ENCODE data around the gene ACBD4. TPM values are rescaled to one million over a fixed set of nuclear protein-coding genes. Genes with fewer than 3 reads are reported as not detected.
A peak's percentile ranks its signal among the peaks of the same experiment; 100 is the strongest.

The ACBD4 gene
- total and polyA plus RNA-seq, 7 experiments from 2014 or later = 12.3 to 59.5 (median 19.8) TPM

GRCh38 chr17:45161288-45162024, 26.0 kb downstream of the ACBD4 start, which contains the start of gene HEXIM2:
TSS of gene HEXIM2 (plus strand) at chr17:45161875. CDS start at chr17:45162794, 919 bp downstream.
- intact Hi-C loops (cut with micrococcal nuclease) = loop anchor here (1.0 to 10.0 kb wide), 12 partner anchors 11 to 1679 kb away; partner anchors contain the start of genes DCAKD (in 2 of the 2), HEXIM1 (in 2 of the 2), MAP3K14 (in 2 of the 2) and NMT1 (in 2 of the 2)
- no peaks in the 10 kb centered on the region for H3K9me3 ChIP-seq (ENCODE audit: control insufficient read depth in 2 of 3, low read length in 3 of 3)
- peak within 1 kb of the TSS; percentile 88 to 100 (median 96) for H3K4me3 Mint-ChIP-seq
- ATAC-seq (peak; percentile 93), DNase-seq (peak; percentile 89 to 100 (median 99))
- ChIA-PET CTCF (interaction anchor here (0.9 to 5.0 kb wide), 10 partner anchors 9 to 386 kb away, joined by 3 to 55 read pairs (median 5); partner anchors contain the start of genes ACBD4 and HEXIM1), POLR2A (interaction anchor here (0.6 to 9.7 kb wide), 27 partner anchors 10 to 962 kb away, joined by 3 to 516 read pairs (median 4); partner anchors contain the start of genes ACBD4, ATXN7L3, HEXIM1 and MAP3K14)
- H3K27ac ChIP-seq (ENCODE audit: low read depth, low read length) = peak within 1 kb of the TSS; percentile 98
- H3K4me3 ChIP-seq (ENCODE audit: low read length) = peak within 1 kb of the TSS; percentile 95
- peaks cover 15 to 27% of the 10 kb centered on the region in 2 donors for H3K4me1 ChIP-seq (ENCODE audit: control insufficient read depth in 2 of 2, insufficient read depth in 2 of 2, low read length in 2 of 2)
- no peaks in the 10 kb centered on the region for H3K27me3 Mint-ChIP-seq
- H3K27me3 ChIP-seq (ENCODE audit: control insufficient read depth in 2 of 2, insufficient read depth in 2 of 2, low read length in 2 of 2) = no peaks in the 10 kb centered on the region
- H3K9me3 Mint-ChIP-seq = no peaks in the 10 kb centered on the region
- H3K4me1 Mint-ChIP-seq = peaks cover 29 to 45% (median 41%) of the 10 kb centered on the region in 7 donors
- peaks cover 0 to 9% (median 0%) of the 10 kb centered on the region in 3 experiments for H3K36me3 ChIP-seq (ENCODE audit: control insufficient read depth in 2 of 3, insufficient read depth in 3 of 3, low read length in 3 of 3)
- peak within 1 kb of the TSS; percentile 97 to 100 (median 98) for H3K27ac Mint-ChIP-seq
- H3K36me3 Mint-ChIP-seq = peaks cover 0 to 15% (median 6%) of the 10 kb centered on the region in 5 donors

GRCh38 chr17:45162025-45162687, 26.7 kb downstream of the ACBD4 start:
- intact Hi-C loops (cut with micrococcal nuclease) = loop anchor here (5.0 to 10.0 kb wide), 2 partner anchors 837 to 1680 kb away; partner anchors contain the start of genes DHX8 (in 1 of the 2) and SLC25A39 (in 1 of the 2)
- Mint-ChIP-seq H3K4me3 (peak overlapping the region; percentile 88 to 100 (median 96)), H3K4me1 (peaks cover 29 to 44% (median 36%) of the 10 kb centered on the region in 7 donors), H3K36me3 (peaks cover 0 to 16% (median 6%) of the 10 kb centered on the region in 5 donors), H3K27me3 (no peaks in the 10 kb centered on the region), H3K9me3 (no peaks in the 10 kb centered on the region), H3K27ac (peak overlapping the region; percentile 36 to 99 (median 97))
- POLR2A ChIA-PET = interaction anchor here (0.7 to 9.7 kb wide), 22 partner anchors 10 to 963 kb away, joined by 3 to 516 read pairs (median 5); partner anchors contain the start of genes ACBD4, ATXN7L3, FMNL1 and HEXIM1
- no peak for ATAC-seq
- Histone ChIP-seq H3K4me1 (ENCODE audit: control insufficient read depth in 2 of 2, insufficient read depth in 2 of 2, low read length in 2 of 2) (peaks cover 15 to 27% of the 10 kb centered on the region in 2 donors), H3K27me3 (ENCODE audit: control insufficient read depth in 2 of 2, insufficient read depth in 2 of 2, low read length in 2 of 2) (no peaks in the 10 kb centered on the region), H3K36me3 (ENCODE audit: control insufficient read depth in 2 of 3, insufficient read depth in 3 of 3, low read length in 3 of 3) (peaks cover 0 to 9% (median 0%) of the 10 kb centered on the region in 3 experiments), H3K27ac (ENCODE audit: low read depth, low read length) (peak overlapping the region; percentile 37), H3K4me3 (ENCODE audit: low read length) (peak overlapping the region; percentile 70), H3K9me3 (ENCODE audit: control insufficient read depth in 2 of 3, low read length in 3 of 3) (no peaks in the 10 kb centered on the region)
- DNase-seq = no peak
- CTCF ChIA-PET = interaction anchor here (1.2 to 5.0 kb wide), 5 partner anchors 8 to 35 kb away, joined by 3 to 55 read pairs (median 12); partner anchors contain the start of genes ACBD4 and HEXIM1

- Mint-ChIP-seq H3K4me1 (peaks cover 11 to 25% (median 15%) of the 10 kb centered on the region in 7 donors), H3K4me3 (no peak overlapping the region), H3K27ac (no peak overlapping the region), H3K36me3 (peaks cover 0 to 5% (median 0%) of the 10 kb centered on the region in 5 donors), H3K27me3 (no peaks in the 10 kb centered on the region), H3K9me3 (no peaks in the 10 kb centered on the region)
- ChIA-PET CTCF (interaction anchor here (0.7 to 1.3 kb wide), 2 partner anchors 33 to 83 kb away, joined by 3 to 4 read pairs; no protein-coding TSS in a partner anchor), POLR2A (interaction anchor here (0.7 to 9.7 kb wide), 4 partner anchors 7 to 115 kb away, joined by 3 to 516 read pairs (median 38); partner anchors contain the start of gene HEXIM1)
- DNase-seq (no peak), ATAC-seq (no peak)
- peaks cover 11 to 13% of the 10 kb centered on the region in 2 donors for H3K4me1 ChIP-seq (ENCODE audit: control insufficient read depth in 2 of 2, insufficient read depth in 2 of 2, low read length in 2 of 2)
- no peaks in the 10 kb centered on the region for H3K9me3 ChIP-seq (ENCODE audit: control insufficient read depth in 2 of 3, low read length in 3 of 3)
- H3K4me3 ChIP-seq (ENCODE audit: low read length) = no peak overlapping the region
- no peak overlapping the region for H3K27ac ChIP-seq (ENCODE audit: low read depth, low read length)
- peaks cover 0 to 9% (median 0%) of the 10 kb centered on the region in 3 experiments for H3K36me3 ChIP-seq (ENCODE audit: control insufficient read depth in 2 of 3, insufficient read depth in 3 of 3, low read length in 3 of 3)
- H3K27me3 ChIP-seq (ENCODE audit: control insufficient read depth in 2 of 2, insufficient read depth in 2 of 2, low read length in 2 of 2) = no peaks in the 10 kb centered on the region
- intact Hi-C loops (cut with micrococcal nuclease) = loop anchor here (5.0 to 10.0 kb wide), 2 partner anchors 840 to 1683 kb away; partner anchors contain the start of genes DHX8 (in 1 of the 2) and SLC25A39 (in 1 of the 2)
Observed at GRCh38 chr17:45164734-45165269, 29.3 kb downstream of the ACBD4 start.

GRCh38 chr17:45168991-45169752, 33.7 kb downstream of the ACBD4 start:
- POLR2A ChIA-PET = interaction anchor here (0.9 to 1.1 kb wide), 2 partner anchors 10 to 12 kb away, joined by 3 read pairs; no protein-coding TSS in a partner anchor
- H3K4me1 ChIP-seq (ENCODE audit: control insufficient read depth in 2 of 2, insufficient read depth in 2 of 2, low read length in 2 of 2) = peaks cover 7 to 14% of the 10 kb centered on the region in 2 donors
- CTCF ChIA-PET = no interaction called here

GRCh38 chr17:45170280-45170930, 34.9 kb downstream of the ACBD4 start:
- Histone ChIP-seq H3K9me3 (ENCODE audit: control insufficient read depth in 2 of 3, low read length in 3 of 3) (no peaks in the 10 kb centered on the region), H3K4me3 (ENCODE audit: low read length) (no peak overlapping the region), H3K27ac (ENCODE audit: low read depth, low read length) (no peak overlapping the region), H3K27me3 (ENCODE audit: control insufficient read depth in 2 of 2, insufficient read depth in 2 of 2, low read length in 2 of 2) (no peaks in the 10 kb centered on the region), H3K36me3 (ENCODE audit: control insufficient read depth in 2 of 3, insufficient read depth in 3 of 3, low read length in 3 of 3) (no peaks in the 10 kb centered on the region), H3K4me1 (ENCODE audit: control insufficient read depth in 2 of 2, insufficient read depth in 2 of 2, low read length in 2 of 2) (peaks cover 7 to 14% of the 10 kb centered on the region in 2 donors)
- peak overlapping the region in 2 of 10 donors; percentile 25 to 95 for H3K4me3 Mint-ChIP-seq
- no peaks in the 10 kb centered on the region for H3K9me3 Mint-ChIP-seq
- ChIA-PET POLR2A (interaction anchor here (1.1 to 3.7 kb wide), 4 partner anchors 8 to 27 kb away, joined by 3 to 73 read pairs (median 34); partner anchors contain the start of genes HEXIM1 and HEXIM2), CTCF (interaction anchor here (0.7 to 3.1 kb wide), 4 partner anchors 8 to 28 kb away, joined by 3 to 13 read pairs (median 5); partner anchors contain the start of gene HEXIM2)
- intact Hi-C loops (cut with micrococcal nuclease) = no loop called here
- ATAC-seq (peak; percentile 37), DNase-seq (no peak)
- H3K27ac Mint-ChIP-seq = peak overlapping the region in 5 of 9 donors; percentile 48 to 97 (median 83)
- no peaks in the 10 kb centered on the region for H3K27me3 Mint-ChIP-seq
- H3K36me3 Mint-ChIP-seq = peaks cover 0 to 3% (median 0%) of the 10 kb centered on the region in 5 donors
- peaks cover 8 to 31% (median 25%) of the 10 kb centered on the region in 7 donors for H3K4me1 Mint-ChIP-seq

More at GRCh38 chr17:45168991-45169752, 33.7 kb downstream of the ACBD4 start:
- H3K4me3 ChIP-seq (ENCODE audit: low read length) = no peak overlapping the region
- no peaks in the 10 kb centered on the region for H3K36me3 ChIP-seq (ENCODE audit: control insufficient read depth in 2 of 3, insufficient read depth in 3 of 3, low read length in 3 of 3)
- DNase-seq (no peak), ATAC-seq (no peak)
- no peaks in the 10 kb centered on the region for H3K9me3 ChIP-seq (ENCODE audit: control insufficient read depth in 2 of 3, low read length in 3 of 3)
- no peaks in the 10 kb centered on the region for H3K27me3 ChIP-seq (ENCODE audit: control insufficient read depth in 2 of 2, insufficient read depth in 2 of 2, low read length in 2 of 2)
- H3K27ac ChIP-seq (ENCODE audit: low read depth, low read length) = no peak overlapping the region
- Mint-ChIP-seq H3K36me3 (peaks cover 0 to 3% (median 0%) of the 10 kb centered on the region in 5 donors), H3K27me3 (no peaks in the 10 kb centered on the region), H3K27ac (peak overlapping the region in 1 of 9 donors; percentile 13), H3K4me1 (peaks cover 8 to 34% (median 26%) of the 10 kb centered on the region in 7 donors), H3K9me3 (no peaks in the 10 kb centered on the region), H3K4me3 (no peak overlapping the region)
- intact Hi-C loops (cut with micrococcal nuclease) = loop anchor here in 1 of 2 donors (10.0 kb wide), 1 partner anchor 844 kb away; the partner anchor contains the start of gene SLC25A39
